GM21367 (cell line): ENCODE results near the gene CCDC141.

Experiments
- ATAC-seq: cut with Tn5 transposase; IDR thresholded peaks from one replicate; pipeline ENCODE4 v1.9.1; 2021; ENCODE audit not compliant: unreplicated experiment

CCDC141 gene

GRCh38 chr2:178830451-178830850 is 219.5 kb downstream of the CCDC141 start:
- ATAC-seq = no peak

GRCh38 chr2:178829981-178830380 is 220.0 kb downstream of the CCDC141 start:
- no peak for ATAC-seq

GRCh38 chr2:178829299-178829960 is 220.5 kb downstream of the CCDC141 start:
- ATAC-seq = no peak

- ATAC-seq = no peak
Observed at GRCh38 chr2:178828486-178828881, 221.5 kb downstream of the CCDC141 start.

- ATAC-seq = no peak
Observed at GRCh38 chr2:178827739-178828485, 222.0 kb downstream of the CCDC141 start.

GRCh38 chr2:178827111-178827510 is 222.8 kb downstream of the CCDC141 start:
- ATAC-seq = no peak

GRCh38 chr2:178825183-178825582 is 224.8 kb downstream of the CCDC141 start:
- ATAC-seq = no peak

- ATAC-seq = no peak
Observed at GRCh38 chr2:178824181-178824580, 225.8 kb downstream of the CCDC141 start.

GRCh38 chr2:178819992-178820391 is 229.9 kb downstream of the CCDC141 start:
- peak; percentile 65 for ATAC-seq

GRCh38 chr2:178819147-178819875 is 230.6 kb downstream of the CCDC141 start:
- no peak for ATAC-seq

- ATAC-seq = no peak
Observed at GRCh38 chr2:178811901-178812300, 238.0 kb downstream of the CCDC141 start.

GRCh38 chr2:178811045-178811444 is 238.9 kb downstream of the CCDC141 start:
- no peak for ATAC-seq

GRCh38 chr2:178810422-178810821 is 239.5 kb downstream of the CCDC141 start:
- ATAC-seq = no peak

GRCh38 chr2:178807227-178808008 is 242.5 kb downstream of the CCDC141 start, which contains the start of gene TTN:
TSS of gene TTN (minus strand) at chr2:178807423. CDS start at chr2:178804642, 2,781 bp downstream.
- ATAC-seq = no peak

- ATAC-seq = no peak
Observed at GRCh38 chr2:178806543-178806942, 243.4 kb downstream of the CCDC141 start.

GRCh38 chr2:178805457-178805856 is 244.5 kb downstream of the CCDC141 start:
- no peak for ATAC-seq

GRCh38 chr2:178804791-178805190 is 245.1 kb downstream of the CCDC141 start:
- ATAC-seq = peak; percentile 91

GRCh38 chr2:178800510-178800909 is 249.4 kb downstream of the CCDC141 start:
- ATAC-seq = no peak

GRCh38 chr2:178799305-178799704 is 250.6 kb downstream of the CCDC141 start:
- ATAC-seq = no peak

GRCh38 chr2:178796079-178796677 is 253.8 kb downstream of the CCDC141 start:
- no peak for ATAC-seq

- ATAC-seq = no peak
Observed at GRCh38 chr2:178787934-178788333, 262.0 kb downstream of the CCDC141 start.
